A673 (cell line): ENCODE results near the gene ESPNL. TPM values are rescaled to one million over a fixed set of nuclear protein-coding genes. Genes with fewer than 3 reads are reported as not detected.
A peak's percentile ranks its signal among the peaks of the same experiment; 100 is the strongest.

Source experiments
- BruUV-seq: library from RNA; stranded (reverse); fragments of 400-500 nt; replicated peaks from 2 replicates; lab custom pipeline; 2021; lab: Mats Ljungman, UMichigan
- CTCF ChIA-PET: fragments of 300-600 bp; sonication (Branson Sonifier 250); formaldehyde crosslinking; loops from one replicate; lab custom pipeline; 2022; ENCODE audit warnings: antibody characterized with exemption; lab: Charles Lee
- POLR2A ChIA-PET: fragments of 300-600 bp; sonication (Branson Sonifier 250); formaldehyde crosslinking; loops from one replicate; lab custom pipeline; 2022; ENCODE audit warnings: antibody characterized with exemption; ENCODE audit not compliant: low non-redundant PET; lab: Charles Lee
- DNase-seq: peaks from one replicate; pipeline ENCODE4 v3.0.0-alpha.2; 2015; ENCODE audit warnings: low spot score
- H3K27ac ChIP-seq: fragments of 200-600 bp; sonication (generic); 2 replicates; pipeline ENCODE4 v1.5.1; 2016; ENCODE audit warnings: mixed run types, low read depth, mild to moderate bottlenecking, mixed read lengths, antibody characterized with exemption, low read length; ENCODE audit not compliant: poor library complexity, severe bottlenecking
- H3K27me3 ChIP-seq: fragments of 200-600 bp; sonication (generic); replicated peaks from 2 replicates; pipeline ENCODE4 v1.6.1; 2017; ENCODE audit warnings: mixed run types, low read depth, mild to moderate bottlenecking, mixed read lengths, antibody characterized with exemption, low read length; ENCODE audit not compliant: insufficient read depth, poor library complexity
- H3K36me3 ChIP-seq: fragments of 200-600 bp; sonication (generic); 2 replicates; pipeline ENCODE4 v1.6.1; 2016; ENCODE audit warnings: mixed run types, mild to moderate bottlenecking, mixed read lengths, antibody characterized with exemption, low read length; ENCODE audit not compliant: insufficient read depth, poor library complexity, severe bottlenecking
- H3K4me1 ChIP-seq: fragments of 200-600 bp; sonication (generic); 2 replicates; pipeline ENCODE4 v1.6.1; 2017; ENCODE audit warnings: mixed run types, mild to moderate bottlenecking, mixed read lengths, antibody characterized with exemption, low read length; ENCODE audit not compliant: insufficient read depth, poor library complexity, severe bottlenecking
- H3K4me3 ChIP-seq: fragments of 200-600 bp; sonication (generic); 2 replicates; pipeline ENCODE4 v1.5.1; 2016; ENCODE audit warnings: low read depth, mixed run types, mild to moderate bottlenecking, mixed read lengths, low read length; ENCODE audit not compliant: poor library complexity, severe bottlenecking
- H3K9me3 ChIP-seq: fragments of 200-600 bp; sonication (generic); 2 replicates; pipeline ENCODE4 v1.6.1; 2016; ENCODE audit warnings: mixed run types, low read depth, mild to moderate bottlenecking, mixed read lengths, antibody characterized with exemption, low read length; ENCODE audit not compliant: poor library complexity, severe bottlenecking
- CTCF ChIP-seq: fragments of 300-800, 200-600 bp; sonication (generic); conservative IDR thresholded peaks from 2 replicates; pipeline ENCODE4 v1.5.1; 2017; ENCODE audit warnings: low read depth, mild to moderate bottlenecking, antibody characterized with exemption, low read length, moderate library complexity, mixed read lengths
- EZH2 ChIP-seq: fragments of 200-600 bp; sonication (generic); IDR thresholded peaks from 2 replicates; pipeline ENCODE4 v1.6.1; 2017; ENCODE audit warnings: borderline replicate concordance, low read depth, mild to moderate bottlenecking, mixed read lengths, antibody characterized with exemption, low read length; ENCODE audit not compliant: poor library complexity, severe bottlenecking
- intact Hi-C: fragments of 100-400 bp; cut with micrococcal nuclease; formaldehyde crosslinking; loops from one replicate; pipeline ENCODE4 v1.10.0; 2022; ENCODE audit not compliant: unreplicated experiment
- total RNA-seq: library from RNA; stranded (reverse); gene quantifications from 2 replicates; pipeline ENCODE4 v1.2.3, GENCODE V29; 2021

The ESPNL gene
- total RNA-seq, 1 experiment from 2014 or later: 0.30 TPM

- ChIA-PET CTCF (no interaction called here), POLR2A (no interaction called here)
- TF ChIP-seq CTCF: no peak
- TF ChIP-seq EZH2: no peak
- DNase-seq: no peak
- no peak overlapping the region for H3K27ac ChIP-seq
- H3K9me3 ChIP-seq: no peaks in the 10 kb centered on the region
- intact Hi-C loops: no loop called here
- no peak overlapping the region for H3K4me3 ChIP-seq
- no TSS peak for BruUV-seq
- H3K4me1 ChIP-seq: no peaks in the 10 kb centered on the region
- H3K27me3 ChIP-seq: no peaks in the 10 kb centered on the region
- H3K36me3 ChIP-seq: no peaks in the 10 kb centered on the region
Measured at GRCh38 chr2:238151205-238151604, 51.1 kb downstream of the ESPNL start.

GRCh38 chr2:238151628-238152235, 51.6 kb downstream of the ESPNL start:
- intact Hi-C loops: no loop called here

GRCh38 chr2:238152771-238153688, 52.9 kb downstream of the ESPNL start:
- TF ChIP-seq EZH2 (no peak), CTCF (peak; percentile 39)
- Histone ChIP-seq H3K27me3 (no peaks in the 10 kb centered on the region), H3K4me1 (no peaks in the 10 kb centered on the region), H3K9me3 (no peaks in the 10 kb centered on the region), H3K27ac (no peak overlapping the region), H3K36me3 (no peaks in the 10 kb centered on the region), H3K4me3 (no peak overlapping the region)
- intact Hi-C loops: no loop called here
- CTCF ChIA-PET: no interaction called here
- no TSS peak for BruUV-seq
- DNase-seq: no peak
- POLR2A ChIA-PET: no interaction called here

More at GRCh38 chr2:238151628-238152235, 51.6 kb downstream of the ESPNL start:
- H3K4me1 ChIP-seq: no peaks in the 10 kb centered on the region
- no peaks in the 10 kb centered on the region for H3K36me3 ChIP-seq
- no peak overlapping the region for H3K4me3 ChIP-seq
- no peaks in the 10 kb centered on the region for H3K9me3 ChIP-seq
- ChIA-PET POLR2A (interaction anchor here (0.5 kb wide), 1 partner anchor 18 kb away, joined by 3 read pairs; no protein-coding TSS in a partner anchor), CTCF (no interaction called here)
- no peaks in the 10 kb centered on the region for H3K27me3 ChIP-seq
- no TSS peak for BruUV-seq
- no peak for TF ChIP-seq EZH2
- no peak for TF ChIP-seq CTCF
- no peak overlapping the region for H3K27ac ChIP-seq
- DNase-seq: no peak
